GM13977 (cell line): ENCODE measurements around the gene CDH8.
"Not testable (repeated sequence)": the region's sequence is repeated elsewhere in the genome, so short reads cannot be mapped to it uniquely, and the experiment has no call there.

Experiments used
- DNase-seq: peaks from one replicate; pipeline ENCODE4 v3.0.0; 2012; ENCODE audit warnings: low spot score
- in situ Hi-C: fragments of 300-500 bp; cut with MboI; formaldehyde crosslinking; loops from one replicate; pipeline ENCODE4 v1.12.0; 2022; ENCODE audit warnings: low sequenced_read_pairs, low pct_unique_long_range_greater_than_20kb, mixed read lengths, inconsistent platforms; ENCODE audit not compliant: unreplicated experiment
- TF ChIP-seq, protein P1 (sequence below): IDR thresholded peaks from 2 replicates; pipeline ENCODE4 v1.5.1; 2012; ENCODE audit warnings: mild to moderate bottlenecking, control low read depth; ENCODE audit not compliant: insufficient read depth; ENCODE audit errors: extremely low read depth, missing control alignments

The CDH8 gene

DNA sequence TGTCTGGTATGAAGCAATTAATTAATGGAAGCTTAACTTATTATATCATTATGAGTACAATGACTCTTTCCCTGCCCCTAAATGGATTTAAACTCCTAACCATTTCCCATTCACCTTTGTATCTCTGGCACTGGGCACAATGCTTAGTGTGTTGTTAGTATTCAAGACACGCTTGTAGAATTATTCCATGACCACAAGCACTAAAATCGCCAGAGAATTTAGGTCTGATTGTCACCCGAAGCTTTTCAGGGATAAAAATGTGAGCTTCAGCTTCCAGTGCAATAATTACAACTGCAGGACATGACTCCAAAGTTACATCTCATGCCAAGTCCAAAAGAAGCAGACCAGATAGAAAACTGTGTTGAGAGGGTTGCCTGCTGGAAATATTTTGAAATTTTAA is 101.6 kb downstream of the CDH8 start:
- DNase-seq: no peak
- TF ChIP-seq, protein P1, sequence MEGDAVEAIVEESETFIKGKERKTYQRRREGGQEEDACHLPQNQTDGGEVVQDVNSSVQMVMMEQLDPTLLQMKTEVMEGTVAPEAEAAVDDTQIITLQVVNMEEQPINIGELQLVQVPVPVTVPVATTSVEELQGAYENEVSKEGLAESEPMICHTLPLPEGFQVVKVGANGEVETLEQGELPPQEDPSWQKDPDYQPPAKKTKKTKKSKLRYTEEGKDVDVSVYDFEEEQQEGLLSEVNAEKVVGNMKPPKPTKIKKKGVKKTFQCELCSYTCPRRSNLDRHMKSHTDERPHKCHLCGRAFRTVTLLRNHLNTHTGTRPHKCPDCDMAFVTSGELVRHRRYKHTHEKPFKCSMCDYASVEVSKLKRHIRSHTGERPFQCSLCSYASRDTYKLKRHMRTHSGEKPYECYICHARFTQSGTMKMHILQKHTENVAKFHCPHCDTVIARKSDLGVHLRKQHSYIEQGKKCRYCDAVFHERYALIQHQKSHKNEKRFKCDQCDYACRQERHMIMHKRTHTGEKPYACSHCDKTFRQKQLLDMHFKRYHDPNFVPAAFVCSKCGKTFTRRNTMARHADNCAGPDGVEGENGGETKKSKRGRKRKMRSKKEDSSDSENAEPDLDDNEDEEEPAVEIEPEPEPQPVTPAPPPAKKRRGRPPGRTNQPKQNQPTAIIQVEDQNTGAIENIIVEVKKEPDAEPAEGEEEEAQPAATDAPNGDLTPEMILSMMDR: no peak
- in situ Hi-C loops: no loop called here

DNA sequence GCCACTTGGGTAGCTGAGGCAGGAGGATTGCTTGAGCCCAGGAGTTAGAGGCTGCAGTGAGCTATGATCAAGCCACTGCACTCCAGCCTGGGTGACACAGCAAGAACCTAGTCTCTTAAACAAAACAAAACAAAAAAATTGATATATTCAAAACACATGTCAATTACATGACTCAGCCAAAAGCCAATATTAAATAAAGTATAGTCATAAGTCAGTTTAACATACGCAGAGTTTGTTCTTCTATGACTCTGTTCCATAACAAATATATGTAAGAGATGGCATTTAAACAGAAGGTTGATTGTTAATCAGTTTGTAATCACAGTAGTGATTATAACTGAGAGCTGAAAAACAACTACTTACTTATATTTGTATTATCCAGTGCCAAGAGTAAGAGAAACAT is 106.5 kb downstream of the CDH8 start:
- TF ChIP-seq, protein P1: no peak
- in situ Hi-C loops: no loop called here
- no peak for DNase-seq

DNA sequence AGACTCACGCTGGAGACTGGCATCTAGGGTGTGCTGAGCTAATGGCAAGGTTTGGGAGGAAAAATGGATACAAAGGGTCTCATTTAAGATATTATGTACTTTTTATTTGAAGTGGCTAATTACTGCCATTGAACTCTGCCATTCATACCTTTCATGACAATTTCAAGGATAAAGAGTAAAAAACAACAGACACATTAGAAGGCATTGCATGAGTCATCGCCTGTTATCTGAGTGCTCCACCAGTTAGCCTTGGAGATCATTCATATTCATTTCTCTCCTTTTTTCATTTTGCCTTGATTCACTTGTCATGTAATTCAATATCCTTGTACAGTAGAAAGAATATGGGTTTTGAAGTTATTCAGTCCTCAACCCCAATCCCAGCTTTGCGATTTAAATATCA is 109.5 kb downstream of the CDH8 start:
- DNase-seq: no peak
- TF ChIP-seq, protein P1: no peak
- in situ Hi-C loops: no loop called here

DNA sequence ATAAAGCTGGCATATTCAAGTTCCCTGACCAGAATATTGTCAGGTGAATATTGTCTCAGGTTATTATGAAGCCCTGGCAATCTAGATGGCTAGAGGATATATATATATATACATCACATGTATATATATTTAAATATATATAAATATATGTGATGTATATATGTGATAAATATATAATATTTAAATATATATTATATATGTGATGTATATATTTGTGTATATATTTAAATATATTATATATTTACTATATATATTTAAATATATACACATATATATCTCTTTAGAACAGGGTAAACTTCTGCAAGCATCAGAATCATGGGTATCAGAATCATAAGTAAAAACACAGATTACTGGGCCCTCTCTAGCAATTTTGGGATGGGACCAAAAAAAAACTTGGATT is 112.6 kb downstream of the CDH8 start:
- in situ Hi-C loops: no loop called here
- TF ChIP-seq, protein P1: no peak
- no peak for DNase-seq

DNA sequence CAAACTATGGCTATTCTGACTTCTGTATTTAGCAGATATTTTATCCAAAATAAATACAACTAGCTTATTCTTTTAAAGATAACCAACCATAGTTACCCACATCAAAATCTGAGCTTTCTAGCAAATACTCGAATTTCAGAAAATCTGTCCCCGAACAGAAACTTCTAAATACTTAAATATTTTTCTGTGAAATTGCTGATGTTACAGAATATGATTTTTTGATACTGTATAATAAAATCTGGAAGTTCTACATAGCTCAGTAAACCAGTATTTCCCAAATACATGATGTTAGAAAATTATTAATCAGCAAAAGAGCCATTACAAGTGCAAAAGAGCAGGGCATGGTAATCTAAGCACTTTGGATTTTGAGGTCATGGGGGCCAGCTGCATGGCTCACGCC is 114.9 kb downstream of the CDH8 start:
- in situ Hi-C loops: no loop called here
- no peak for DNase-seq
- TF ChIP-seq, protein P1: no peak

DNA sequence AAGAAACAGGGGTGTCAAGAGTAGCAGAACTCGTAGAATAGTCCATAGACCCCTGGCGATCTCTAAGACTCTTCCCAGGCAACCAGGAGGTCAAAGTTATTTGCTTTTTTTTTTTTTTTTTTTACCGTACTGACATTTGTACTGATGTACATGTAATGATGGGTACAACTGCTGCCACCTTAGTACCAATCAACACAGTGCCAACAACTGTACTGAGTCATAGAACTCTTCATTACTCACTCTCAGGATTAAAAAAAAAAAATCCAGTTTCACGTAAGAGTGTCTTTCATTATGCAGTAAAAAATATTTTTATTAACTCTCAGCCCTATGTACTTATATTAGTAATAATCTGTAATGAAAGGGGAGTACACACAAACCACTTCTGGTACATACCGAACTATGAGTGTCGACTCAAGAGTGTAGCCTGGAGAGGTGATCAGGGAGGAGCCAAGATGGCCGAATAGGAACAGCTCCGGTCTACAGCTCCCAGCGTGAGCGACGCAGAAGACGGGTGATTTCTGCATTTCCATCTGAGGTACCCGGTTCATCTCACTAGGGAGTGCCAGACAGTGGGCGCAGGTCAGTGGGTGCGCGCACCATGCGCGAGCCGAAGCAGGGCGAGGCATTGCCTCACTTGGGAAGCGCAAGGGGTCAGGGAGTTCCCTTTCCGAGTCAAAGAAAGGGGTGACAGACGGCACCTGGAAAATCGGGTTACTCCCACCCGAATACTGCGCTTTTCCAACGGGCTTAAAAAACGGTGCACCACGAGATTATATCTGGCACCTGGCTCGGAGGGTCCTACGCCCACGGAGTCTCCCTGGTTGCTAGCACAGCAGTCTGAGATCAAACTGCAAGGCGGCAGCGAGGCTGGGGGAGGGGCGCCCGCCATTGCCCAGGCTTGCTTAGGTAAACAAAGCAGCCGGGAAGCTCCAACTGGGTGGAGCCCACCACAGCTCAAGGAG is 118.1 kb downstream of the CDH8 start:
- DNase-seq, in situ Hi-C loops: not testable (repeated sequence)

DNA sequence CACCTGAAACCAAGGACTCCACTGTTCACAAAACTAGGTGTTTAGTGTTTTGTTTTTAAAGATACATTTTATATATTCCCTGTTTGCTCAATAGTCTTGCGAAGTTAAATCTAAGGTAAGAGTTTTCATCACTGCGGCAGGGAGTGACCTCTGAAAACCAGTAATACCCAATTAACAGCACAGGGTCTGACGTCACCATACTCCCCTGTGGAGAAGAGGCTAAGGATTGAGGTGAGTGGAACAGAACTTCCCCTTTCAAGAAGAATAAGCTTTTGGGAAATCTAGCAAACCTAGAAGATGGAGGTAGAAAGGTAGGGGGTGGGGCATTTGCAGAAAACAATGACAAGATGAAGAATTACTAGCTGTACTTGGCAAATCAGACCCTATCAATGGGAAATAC is 120.7 kb downstream of the CDH8 start:
- in situ Hi-C loops: no loop called here
- no peak for DNase-seq
- TF ChIP-seq, protein P1: no peak
